Measurements from ENCODE around the gene ARRDC1. TPM values are rescaled to one million over a fixed set of nuclear protein-coding genes. Genes with fewer than 3 reads are reported as not detected.

ARRDC1 gene
- total RNA-seq, 1 donor from 2014 or later, result 136 TPM

DNA sequence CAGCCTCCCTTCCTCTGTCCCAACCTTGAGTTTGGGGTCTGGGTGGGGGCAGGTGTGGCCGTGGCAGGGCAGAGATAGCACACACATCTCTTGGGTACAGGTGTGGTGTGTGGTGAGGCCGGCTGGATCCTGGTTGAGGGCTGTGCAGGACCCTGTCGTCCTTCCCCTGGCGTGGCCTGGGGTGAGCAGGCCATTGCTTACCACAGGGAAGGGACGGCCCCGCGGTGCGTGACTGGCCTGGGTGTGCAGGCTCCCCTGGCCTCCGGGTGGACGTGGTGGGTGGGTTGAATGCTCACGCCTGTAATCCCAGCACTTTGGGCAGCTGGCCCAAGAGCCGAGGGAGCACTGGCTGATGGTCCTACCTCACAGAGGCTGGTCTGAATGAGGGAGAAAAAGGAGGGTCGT, 1.2 kb downstream of the ARRDC1 start:
- no peak for FAIRE-seq
- no peaks in the 10 kb centered on the region for H3K27me3 ChIP-seq (ENCODE audit: control insufficient read depth, insufficient read depth, low read length)
- DNase-seq (ENCODE audit: low read depth), result no peak
- H3K4me3 ChIP-seq (ENCODE audit: low read depth, low read length), result peak overlapping the region; percentile 80
- TF ChIP-seq, protein P1, sequence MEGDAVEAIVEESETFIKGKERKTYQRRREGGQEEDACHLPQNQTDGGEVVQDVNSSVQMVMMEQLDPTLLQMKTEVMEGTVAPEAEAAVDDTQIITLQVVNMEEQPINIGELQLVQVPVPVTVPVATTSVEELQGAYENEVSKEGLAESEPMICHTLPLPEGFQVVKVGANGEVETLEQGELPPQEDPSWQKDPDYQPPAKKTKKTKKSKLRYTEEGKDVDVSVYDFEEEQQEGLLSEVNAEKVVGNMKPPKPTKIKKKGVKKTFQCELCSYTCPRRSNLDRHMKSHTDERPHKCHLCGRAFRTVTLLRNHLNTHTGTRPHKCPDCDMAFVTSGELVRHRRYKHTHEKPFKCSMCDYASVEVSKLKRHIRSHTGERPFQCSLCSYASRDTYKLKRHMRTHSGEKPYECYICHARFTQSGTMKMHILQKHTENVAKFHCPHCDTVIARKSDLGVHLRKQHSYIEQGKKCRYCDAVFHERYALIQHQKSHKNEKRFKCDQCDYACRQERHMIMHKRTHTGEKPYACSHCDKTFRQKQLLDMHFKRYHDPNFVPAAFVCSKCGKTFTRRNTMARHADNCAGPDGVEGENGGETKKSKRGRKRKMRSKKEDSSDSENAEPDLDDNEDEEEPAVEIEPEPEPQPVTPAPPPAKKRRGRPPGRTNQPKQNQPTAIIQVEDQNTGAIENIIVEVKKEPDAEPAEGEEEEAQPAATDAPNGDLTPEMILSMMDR (IDR thresholded peaks at IDR 0.05; ENCODE audit: insufficient read depth, low read length, severe bottlenecking), result no peak
- peaks cover 11% of the 10 kb centered on the region for H3K36me3 ChIP-seq (ENCODE audit: control insufficient read depth, insufficient read depth, low read length)

DNA sequence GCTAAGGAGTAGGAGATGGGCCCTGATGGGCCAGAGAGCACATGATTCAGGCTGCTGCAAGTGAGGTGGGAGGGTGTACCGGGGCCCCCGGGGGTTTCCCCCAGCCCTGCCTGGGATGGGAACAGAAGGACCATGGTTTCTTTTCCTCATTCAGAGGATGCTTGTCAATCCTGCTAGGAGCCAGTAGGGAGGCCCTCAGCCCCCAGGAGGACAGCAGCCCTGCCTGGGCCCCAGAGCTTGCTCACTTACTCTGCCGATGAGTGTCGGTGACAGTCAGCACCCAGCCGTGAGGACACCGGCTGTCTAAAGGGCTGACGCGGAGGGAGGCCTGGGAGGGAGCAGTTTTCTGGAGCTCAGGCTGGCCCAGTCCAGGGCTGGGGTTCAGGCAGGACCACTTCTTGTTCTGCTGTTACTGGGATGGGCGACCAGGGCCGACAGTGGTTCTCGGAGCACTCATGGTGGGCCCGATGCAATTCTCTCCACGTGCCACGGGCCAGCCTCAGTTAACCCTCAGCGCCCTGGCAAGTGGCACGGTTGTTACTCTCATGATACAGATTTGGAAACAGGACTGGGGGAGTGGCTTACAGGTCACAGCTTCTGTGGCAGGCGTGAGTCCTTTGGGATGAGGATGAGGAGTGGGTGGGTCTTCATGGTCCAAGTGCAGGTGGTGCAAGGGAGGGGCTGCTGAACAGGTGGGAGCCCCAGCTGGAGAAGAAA, 1.8 kb downstream of the ARRDC1 start:
- DNase-seq (ENCODE audit: low read depth) (no peak), FAIRE-seq (no peak)
- peaks cover 11% of the 10 kb centered on the region for H3K36me3 ChIP-seq (ENCODE audit: control insufficient read depth, insufficient read depth, low read length)
- TF ChIP-seq, protein P1 (IDR thresholded peaks at IDR 0.05; ENCODE audit: insufficient read depth, low read length, severe bottlenecking), result no peak
- H3K27me3 ChIP-seq (ENCODE audit: control insufficient read depth, insufficient read depth, low read length), result no peaks in the 10 kb centered on the region
- H3K4me3 ChIP-seq (ENCODE audit: low read depth, low read length), result peak overlapping the region; percentile 80

DNA sequence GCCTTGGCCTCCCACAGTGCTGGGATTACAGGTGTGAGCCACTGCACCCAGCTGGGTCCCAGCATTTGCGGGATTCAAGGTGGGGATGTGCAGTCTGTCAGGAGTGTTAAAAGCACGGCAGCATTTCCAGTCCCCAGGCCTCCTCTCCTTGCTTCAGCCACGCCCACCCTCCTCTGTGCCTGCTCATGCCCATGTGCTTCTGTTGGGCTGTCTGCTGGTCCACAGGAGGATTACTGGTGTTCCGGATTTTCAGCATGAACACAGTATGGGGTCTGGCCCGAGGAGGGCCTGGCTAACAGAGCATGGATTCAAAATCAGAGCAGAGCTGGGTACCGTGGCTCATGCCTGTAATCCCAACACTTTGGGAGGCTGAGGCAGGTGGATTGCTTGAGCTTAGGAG, 5.5 kb downstream of the ARRDC1 start:
- H3K36me3 ChIP-seq (ENCODE audit: control insufficient read depth, insufficient read depth, low read length), result peaks cover 37% of the 10 kb centered on the region

DNA sequence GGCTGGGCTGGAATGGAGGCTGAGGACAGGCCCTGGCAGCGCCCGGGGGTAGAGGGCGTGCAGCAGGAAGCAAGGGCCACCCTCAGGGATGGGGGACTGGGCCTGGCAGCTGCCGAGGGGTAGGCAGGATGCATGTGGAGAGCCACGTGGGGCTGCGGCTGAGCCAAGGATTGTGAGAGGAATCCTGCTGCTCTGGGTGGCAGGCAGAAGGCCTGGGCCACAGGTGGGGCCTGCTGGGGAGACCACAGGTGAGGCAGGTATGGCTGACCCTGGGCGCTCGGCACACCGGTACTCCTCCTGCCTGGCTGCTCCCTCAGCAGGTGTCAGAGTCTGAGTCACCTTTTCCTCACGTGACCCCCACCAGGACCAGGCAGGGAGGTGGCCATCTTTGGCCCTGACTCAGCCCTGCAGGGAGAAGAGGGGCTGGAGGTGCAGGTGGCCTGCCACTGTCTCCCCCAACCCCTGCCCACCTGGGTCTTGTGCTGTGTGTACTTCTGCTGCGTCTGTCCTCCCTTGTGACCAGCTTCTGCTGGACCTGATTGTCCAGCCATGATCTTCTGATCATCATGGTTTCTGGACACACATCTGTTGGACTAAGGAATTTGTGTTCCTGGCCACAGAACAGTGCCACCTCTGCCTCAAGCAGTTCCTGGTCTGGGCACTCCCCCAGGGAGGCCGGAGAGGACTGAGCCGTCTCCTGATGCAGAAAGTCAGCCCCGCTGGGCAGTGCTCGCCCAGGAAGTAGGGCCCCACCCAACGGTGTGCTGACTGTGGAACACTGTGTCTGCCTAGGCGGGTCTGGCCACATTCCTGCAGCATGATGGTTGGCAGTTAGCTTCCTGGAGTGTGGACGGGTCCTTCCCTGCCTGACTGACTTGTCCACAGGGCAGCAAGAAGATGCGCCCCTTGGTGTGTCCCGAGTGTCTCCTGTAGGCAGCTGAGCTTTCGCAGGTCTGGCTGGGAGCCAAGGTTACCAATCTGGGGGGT, 6.4 kb downstream of the ARRDC1 start:
- H3K4me3 ChIP-seq (ENCODE audit: low read depth, low read length), result peak overlapping the region; percentile 39
- TF ChIP-seq, protein P1 (IDR thresholded peaks at IDR 0.05; ENCODE audit: insufficient read depth, low read length, severe bottlenecking), result no peak
- no peaks in the 10 kb centered on the region for H3K27me3 ChIP-seq (ENCODE audit: control insufficient read depth, insufficient read depth, low read length)
- peaks cover 37% of the 10 kb centered on the region for H3K36me3 ChIP-seq (ENCODE audit: control insufficient read depth, insufficient read depth, low read length)
- FAIRE-seq, result peak; percentile 100
- DNase-seq (ENCODE audit: low read depth), result peak; percentile 97

More for the DNA sequence above, 5.5 kb downstream of the ARRDC1 start:
- Histone ChIP-seq H3K4me3 (ENCODE audit: low read depth, low read length) (no peak overlapping the region), H3K27me3 (ENCODE audit: control insufficient read depth, insufficient read depth, low read length) (no peaks in the 10 kb centered on the region)
- DNase-seq (ENCODE audit: low read depth) (no peak), FAIRE-seq (peak; percentile 13)
- TF ChIP-seq, protein P1 (IDR thresholded peaks at IDR 0.05; ENCODE audit: insufficient read depth, low read length, severe bottlenecking), result no peak

DNA sequence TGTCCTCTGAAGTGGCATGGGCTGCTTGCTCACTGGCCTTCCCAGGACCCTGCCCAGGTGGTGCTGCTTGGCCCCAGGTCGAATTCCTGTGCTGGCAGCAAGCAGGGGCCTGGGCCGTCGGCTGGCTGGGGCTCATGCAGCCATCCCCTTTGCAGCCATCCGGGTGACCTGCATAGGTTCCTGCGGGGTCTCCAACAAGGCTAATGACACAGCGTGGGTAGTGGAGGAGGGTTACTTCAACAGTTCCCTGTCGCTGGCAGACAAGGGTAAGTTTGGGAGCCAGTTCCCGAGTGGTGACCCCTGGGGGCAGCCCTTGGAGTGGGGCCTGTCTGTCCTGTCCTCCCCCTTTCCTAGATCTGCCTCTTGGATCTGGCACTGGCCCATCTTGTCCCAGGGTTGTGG, 7.3 kb downstream of the ARRDC1 start:
- DNase-seq (ENCODE audit: low read depth) (no peak), FAIRE-seq (no peak)
- TF ChIP-seq, protein P1 (IDR thresholded peaks at IDR 0.05; ENCODE audit: insufficient read depth, low read length, severe bottlenecking), result no peak
- peaks cover 40% of the 10 kb centered on the region for H3K36me3 ChIP-seq (ENCODE audit: control insufficient read depth, insufficient read depth, low read length)
- H3K27me3 ChIP-seq (ENCODE audit: control insufficient read depth, insufficient read depth, low read length), result no peaks in the 10 kb centered on the region
- peak overlapping the region; percentile 39 for H3K4me3 ChIP-seq (ENCODE audit: low read depth, low read length)

Measured in bronchial epithelial cell (primary cell).